Neural cell (in vitro differentiated cells): ENCODE measurements around the gene CUX1. TPM values are rescaled to one million over a fixed set of nuclear protein-coding genes. Genes with fewer than 3 reads are reported as not detected.

ENCODE experiments used
- H2AFZ ChIP-seq: fragments of 200-600, 300-800 bp; sonication (generic), shearing (Covaris generic); 2 replicates; pipeline ENCODE4 v1.6.0; 2014; ENCODE audit warnings: low read depth, mild to moderate bottlenecking, antibody characterized with exemption, low read length, moderate library complexity
- H3F3A ChIP-seq: fragments of 200-600 bp; shearing (Covaris generic); 2 replicates; pipeline ENCODE4 v1.6.1; 2016; ENCODE audit warnings: mild to moderate bottlenecking, moderate library complexity, mixed read lengths, antibody characterized with exemption, low read length; ENCODE audit not compliant: insufficient read depth, poor library complexity, severe bottlenecking
- H3K27ac ChIP-seq: fragments of 200-600, 300-800 bp; sonication (generic), shearing (Covaris generic); 2 replicates; pipeline ENCODE4 v1.5.1; 2014; ENCODE audit warnings: mild to moderate bottlenecking, low read length, moderate library complexity
- H3K27me3 ChIP-seq: fragments of 300-800, 200-600 bp; sonication (generic), shearing (Covaris generic); 2 replicates; pipeline ENCODE4 v1.6.0; 2014; ENCODE audit warnings: mild to moderate bottlenecking, low read depth, low read length, moderate library complexity; ENCODE audit not compliant: insufficient read depth
- H3K36me3 ChIP-seq: fragments of 300-800, 200-600 bp; sonication (generic), shearing (Covaris generic); 2 replicates; pipeline ENCODE4 v1.5.1; 2014; ENCODE audit warnings: mild to moderate bottlenecking, antibody characterized with exemption, low read length, moderate library complexity; ENCODE audit not compliant: insufficient read depth
- H3K4me2 ChIP-seq: fragments of 300-800, 200-600 bp; sonication (generic), shearing (Covaris generic); 2 replicates; pipeline ENCODE4 v1.6.0; 2014; ENCODE audit warnings: mild to moderate bottlenecking, low read length
- H3K4me3 ChIP-seq: fragments of 300-800, 200-600 bp; sonication (generic), shearing (Covaris generic); 2 replicates; pipeline ENCODE4 v1.5.1; 2014; ENCODE audit warnings: mild to moderate bottlenecking, low read length, moderate library complexity
- H3K79me2 ChIP-seq: fragments of 200-600 bp; shearing (Covaris generic); replicated peaks from 2 replicates; pipeline ENCODE4 v1.6.0; 2014; ENCODE audit warnings: mild to moderate bottlenecking, low read length, moderate library complexity; ENCODE audit not compliant: insufficient read depth
- H3K9ac ChIP-seq: fragments of 300-800, 200-600 bp; sonication (generic), shearing (Covaris generic); 2 replicates; pipeline ENCODE4 v1.6.1; 2016; ENCODE audit warnings: mild to moderate bottlenecking, low read length, mixed read lengths
- H3K9me2 ChIP-seq: fragments of 200-600 bp; shearing (Covaris generic); 2 replicates; pipeline ENCODE4 v1.6.1; 2016; ENCODE audit warnings: mild to moderate bottlenecking, low read length, mixed read lengths; ENCODE audit not compliant: insufficient read depth
- H3K9me3 ChIP-seq: fragments of 200-600, 300-800 bp; sonication (generic), shearing (Covaris generic); 2 replicates; pipeline ENCODE4 v1.6.1; 2016; ENCODE audit warnings: mild to moderate bottlenecking, mixed run types, low read length, moderate library complexity, mixed read lengths
- H4K20me1 ChIP-seq: fragments of 200-600 bp; shearing (Covaris generic); 2 replicates; pipeline ENCODE4 v1.6.1; 2016; ENCODE audit warnings: mild to moderate bottlenecking, mixed run types; ENCODE audit not compliant: insufficient read depth
- EP300 ChIP-seq: fragments of 450-650 bp; conservative IDR thresholded peaks from 2 replicates; pipeline ENCODE4 v1.6.1; 2014; ENCODE audit warnings: antibody characterized with exemption, mild to moderate bottlenecking, moderate library complexity; ENCODE audit not compliant: poor library complexity, severe bottlenecking
- EZH2 ChIP-seq: fragments of 200-600, 300-800 bp; shearing (Covaris generic), sonication (generic); IDR thresholded peaks from 2 replicates; pipeline ENCODE4 v1.6.1; 2014; ENCODE audit warnings: antibody characterized with exemption, low read length, borderline replicate concordance, mild to moderate bottlenecking; ENCODE audit not compliant: insufficient read depth, poor library complexity, severe bottlenecking
- MXI1 ChIP-seq: fragments of 450-650 bp; conservative IDR thresholded peaks from 2 replicates; pipeline ENCODE4 v1.6.1; 2014; ENCODE audit warnings: antibody characterized with exemption, mild to moderate bottlenecking; ENCODE audit not compliant: poor library complexity, severe bottlenecking
- POLR2AphosphoS5 ChIP-seq: IDR thresholded peaks from 2 replicates; pipeline ENCODE4 v1.6.1; 2012
- RAD21 ChIP-seq: fragments of 450-650 bp; conservative IDR thresholded peaks from 2 replicates; pipeline ENCODE4 v1.6.1; 2014; ENCODE audit warnings: antibody characterized with exemption, mild to moderate bottlenecking, moderate library complexity
- SMC3 ChIP-seq: fragments of 450-650 bp; conservative IDR thresholded peaks from 2 replicates; pipeline ENCODE4 v1.6.1; 2014; ENCODE audit warnings: antibody characterized with exemption, mild to moderate bottlenecking, moderate library complexity; ENCODE audit not compliant: poor library complexity
- polyA plus RNA-seq: library from polyadenylated mRNA; depleted of rRNA; stranded (reverse); fragments of >200 nt; gene quantifications from 2 replicates; pipeline ENCODE4 v1.2.3, GENCODE V29; 2014
- TF ChIP-seq, protein P1 (sequence below): fragments of 450-650 bp; IDR thresholded peaks from 2 replicates; pipeline ENCODE4 v1.5.1; 2014; ENCODE audit warnings: antibody characterized with exemption, mild to moderate bottlenecking, moderate library complexity; ENCODE audit not compliant: poor library complexity, severe bottlenecking
- TF ChIP-seq, protein P2 (sequence below): IDR thresholded peaks from 2 replicates; pipeline ENCODE4 v1.6.1; 2012; ENCODE audit warnings: borderline replicate concordance

CUX1 gene
- polyA plus RNA-seq, 1 donor from 2014 or later: 26.6 TPM

DNA sequence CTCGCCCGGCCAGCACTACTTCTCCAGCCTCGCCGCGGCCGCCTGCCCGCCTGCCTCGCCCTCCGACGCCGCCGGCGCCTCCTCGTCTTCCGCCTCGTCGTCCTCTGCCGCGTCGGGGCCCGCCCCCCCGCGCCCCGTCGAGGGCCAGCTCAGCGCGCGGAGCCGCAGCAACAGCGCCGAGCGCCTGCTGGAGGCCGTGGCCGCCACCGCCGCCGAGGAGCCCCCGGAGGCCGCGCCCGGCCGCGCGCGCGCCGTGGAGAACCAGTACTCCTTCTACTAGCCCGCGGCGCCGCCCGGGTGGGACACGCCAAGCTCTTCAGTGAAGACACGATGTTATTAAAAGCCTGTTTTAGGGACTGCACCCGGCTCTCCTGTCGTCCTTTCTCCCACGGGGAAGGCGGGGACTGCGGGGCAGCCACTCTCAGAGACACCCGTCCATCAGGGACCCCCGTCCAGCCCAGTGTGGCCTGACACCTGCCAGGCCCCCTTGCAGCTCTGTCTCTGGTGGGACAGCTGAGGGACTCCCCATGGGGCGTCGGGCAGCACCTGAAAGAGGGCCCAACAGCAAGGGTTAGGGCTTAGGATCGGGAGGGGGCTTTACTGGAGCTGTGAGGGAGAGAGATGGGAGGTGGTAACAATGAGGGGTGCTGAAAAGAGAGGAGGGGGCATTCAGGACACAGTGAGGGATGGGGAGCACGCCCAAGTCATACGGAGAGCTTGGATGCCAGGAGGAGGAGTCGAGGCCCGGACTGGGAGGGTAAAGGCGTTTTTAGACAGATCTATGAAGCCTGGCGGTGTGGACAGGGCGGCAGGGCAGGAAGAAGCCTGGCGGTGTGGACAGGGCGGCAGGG lies 504.1 kb downstream of the CUX1 start:
- H3K4me3 ChIP-seq: no peak overlapping the region
- H3K9ac ChIP-seq: no peak overlapping the region
- H3K9me3 ChIP-seq: no peaks in the 10 kb centered on the region
- H3K27me3 ChIP-seq: no peaks in the 10 kb centered on the region
- no peaks in the 10 kb centered on the region for H3K36me3 ChIP-seq
- no peaks in the 10 kb centered on the region for H3K79me2 ChIP-seq
- H3K27ac ChIP-seq: no peak overlapping the region
- no peaks in the 10 kb centered on the region for H3K9me2 ChIP-seq
- no peaks in the 10 kb centered on the region for H4K20me1 ChIP-seq
- TF ChIP-seq EZH2: no peak
- TF ChIP-seq EP300: no peak
- TF ChIP-seq, protein P1, sequence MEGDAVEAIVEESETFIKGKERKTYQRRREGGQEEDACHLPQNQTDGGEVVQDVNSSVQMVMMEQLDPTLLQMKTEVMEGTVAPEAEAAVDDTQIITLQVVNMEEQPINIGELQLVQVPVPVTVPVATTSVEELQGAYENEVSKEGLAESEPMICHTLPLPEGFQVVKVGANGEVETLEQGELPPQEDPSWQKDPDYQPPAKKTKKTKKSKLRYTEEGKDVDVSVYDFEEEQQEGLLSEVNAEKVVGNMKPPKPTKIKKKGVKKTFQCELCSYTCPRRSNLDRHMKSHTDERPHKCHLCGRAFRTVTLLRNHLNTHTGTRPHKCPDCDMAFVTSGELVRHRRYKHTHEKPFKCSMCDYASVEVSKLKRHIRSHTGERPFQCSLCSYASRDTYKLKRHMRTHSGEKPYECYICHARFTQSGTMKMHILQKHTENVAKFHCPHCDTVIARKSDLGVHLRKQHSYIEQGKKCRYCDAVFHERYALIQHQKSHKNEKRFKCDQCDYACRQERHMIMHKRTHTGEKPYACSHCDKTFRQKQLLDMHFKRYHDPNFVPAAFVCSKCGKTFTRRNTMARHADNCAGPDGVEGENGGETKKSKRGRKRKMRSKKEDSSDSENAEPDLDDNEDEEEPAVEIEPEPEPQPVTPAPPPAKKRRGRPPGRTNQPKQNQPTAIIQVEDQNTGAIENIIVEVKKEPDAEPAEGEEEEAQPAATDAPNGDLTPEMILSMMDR: no peak
- no peak overlapping the region for H2AFZ ChIP-seq
- no peak overlapping the region for H3K4me2 ChIP-seq
- H3F3A ChIP-seq: no peaks in the 10 kb centered on the region

DNA sequence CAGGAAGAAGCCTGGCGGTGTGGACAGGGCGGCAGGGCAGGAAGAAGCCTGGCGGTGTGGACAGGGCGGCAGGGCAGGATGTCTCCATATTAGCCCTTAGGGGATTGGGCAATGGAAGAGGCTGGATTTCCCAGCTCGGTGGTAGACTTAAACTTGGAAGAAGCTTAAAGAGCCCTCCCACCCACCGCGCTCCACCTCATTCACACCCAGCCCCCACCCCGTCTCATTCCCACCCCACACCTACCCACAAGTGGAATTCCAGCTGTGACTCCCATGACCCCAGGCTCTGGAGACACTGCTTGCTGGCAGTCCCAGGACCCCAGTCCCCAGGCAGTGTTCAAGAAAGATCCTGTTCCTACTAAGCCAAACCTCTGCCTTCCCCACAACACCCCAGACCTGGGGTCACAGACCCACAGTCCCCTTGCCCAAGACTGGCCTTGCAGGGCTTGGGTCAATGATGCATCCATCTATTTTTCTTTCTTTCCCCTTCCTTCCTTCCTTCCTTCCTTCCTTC lies 504.8 kb downstream of the CUX1 start:
- no peaks in the 10 kb centered on the region for H4K20me1 ChIP-seq
- H2AFZ ChIP-seq: no peak overlapping the region
- no peaks in the 10 kb centered on the region for H3K9me3 ChIP-seq
- no peaks in the 10 kb centered on the region for H3K27me3 ChIP-seq
- no peak for TF ChIP-seq POLR2AphosphoS5
- TF ChIP-seq EP300: no peak
- no peak for TF ChIP-seq SMC3
- no peak for TF ChIP-seq RAD21
- TF ChIP-seq, protein P1: no peak
- TF ChIP-seq, protein P2, sequence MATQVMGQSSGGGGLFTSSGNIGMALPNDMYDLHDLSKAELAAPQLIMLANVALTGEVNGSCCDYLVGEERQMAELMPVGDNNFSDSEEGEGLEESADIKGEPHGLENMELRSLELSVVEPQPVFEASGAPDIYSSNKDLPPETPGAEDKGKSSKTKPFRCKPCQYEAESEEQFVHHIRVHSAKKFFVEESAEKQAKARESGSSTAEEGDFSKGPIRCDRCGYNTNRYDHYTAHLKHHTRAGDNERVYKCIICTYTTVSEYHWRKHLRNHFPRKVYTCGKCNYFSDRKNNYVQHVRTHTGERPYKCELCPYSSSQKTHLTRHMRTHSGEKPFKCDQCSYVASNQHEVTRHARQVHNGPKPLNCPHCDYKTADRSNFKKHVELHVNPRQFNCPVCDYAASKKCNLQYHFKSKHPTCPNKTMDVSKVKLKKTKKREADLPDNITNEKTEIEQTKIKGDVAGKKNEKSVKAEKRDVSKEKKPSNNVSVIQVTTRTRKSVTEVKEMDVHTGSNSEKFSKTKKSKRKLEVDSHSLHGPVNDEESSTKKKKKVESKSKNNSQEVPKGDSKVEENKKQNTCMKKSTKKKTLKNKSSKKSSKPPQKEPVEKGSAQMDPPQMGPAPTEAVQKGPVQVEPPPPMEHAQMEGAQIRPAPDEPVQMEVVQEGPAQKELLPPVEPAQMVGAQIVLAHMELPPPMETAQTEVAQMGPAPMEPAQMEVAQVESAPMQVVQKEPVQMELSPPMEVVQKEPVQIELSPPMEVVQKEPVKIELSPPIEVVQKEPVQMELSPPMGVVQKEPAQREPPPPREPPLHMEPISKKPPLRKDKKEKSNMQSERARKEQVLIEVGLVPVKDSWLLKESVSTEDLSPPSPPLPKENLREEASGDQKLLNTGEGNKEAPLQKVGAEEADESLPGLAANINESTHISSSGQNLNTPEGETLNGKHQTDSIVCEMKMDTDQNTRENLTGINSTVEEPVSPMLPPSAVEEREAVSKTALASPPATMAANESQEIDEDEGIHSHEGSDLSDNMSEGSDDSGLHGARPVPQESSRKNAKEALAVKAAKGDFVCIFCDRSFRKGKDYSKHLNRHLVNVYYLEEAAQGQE: no peak
- TF ChIP-seq MXI1: no peak
- H3F3A ChIP-seq: no peaks in the 10 kb centered on the region
- H3K27ac ChIP-seq: no peak overlapping the region
- no peak overlapping the region for H3K4me2 ChIP-seq
- no peak overlapping the region for H3K4me3 ChIP-seq
- H3K36me3 ChIP-seq: no peaks in the 10 kb centered on the region
- no peak overlapping the region for H3K9ac ChIP-seq
- no peaks in the 10 kb centered on the region for H3K9me2 ChIP-seq
- no peaks in the 10 kb centered on the region for H3K79me2 ChIP-seq
